ENCODE data around the gene LTB4R2.

The LTB4R2 gene

GRCh38 chr14:24282736-24283135, 27.2 kb upstream of the LTB4R2 start:
- DNase-seq (ENCODE audit: low read depth): no peak
- no peak for TF ChIP-seq CTCF (IDR thresholded peaks at IDR 0.05; ENCODE audit: control insufficient read depth, insufficient read depth, low read depth, low read length, missing control alignments)
- H3K4me3 ChIP-seq (ENCODE audit: control insufficient read depth, low read depth, low read length): no peak overlapping the region

GRCh38 chr14:24283796-24284460, 26.0 kb upstream of the LTB4R2 start:
- no peak for DNase-seq (ENCODE audit: low read depth)
- no peak for TF ChIP-seq CTCF (IDR thresholded peaks at IDR 0.05; ENCODE audit: control insufficient read depth, insufficient read depth, low read depth, low read length, missing control alignments)
- H3K4me3 ChIP-seq (ENCODE audit: control insufficient read depth, low read depth, low read length): no peak overlapping the region

GRCh38 chr14:24284501-24285035, 25.4 kb upstream of the LTB4R2 start:
- H3K4me3 ChIP-seq (ENCODE audit: control insufficient read depth, low read depth, low read length): no peak overlapping the region
- TF ChIP-seq CTCF (IDR thresholded peaks at IDR 0.05; ENCODE audit: control insufficient read depth, insufficient read depth, low read depth, low read length, missing control alignments): no peak
- no peak for DNase-seq (ENCODE audit: low read depth)

GRCh38 chr14:24285351-24285750, 24.6 kb upstream of the LTB4R2 start:
- DNase-seq (ENCODE audit: low read depth): no peak
- H3K4me3 ChIP-seq (ENCODE audit: control insufficient read depth, low read depth, low read length): no peak overlapping the region
- no peak for TF ChIP-seq CTCF (IDR thresholded peaks at IDR 0.05; ENCODE audit: control insufficient read depth, insufficient read depth, low read depth, low read length, missing control alignments)

GRCh38 chr14:24286996-24287395, 22.9 kb upstream of the LTB4R2 start:
- no peak for DNase-seq (ENCODE audit: low read depth)
- no peak overlapping the region for H3K4me3 ChIP-seq (ENCODE audit: control insufficient read depth, low read depth, low read length)
- TF ChIP-seq CTCF (IDR thresholded peaks at IDR 0.05; ENCODE audit: control insufficient read depth, insufficient read depth, low read depth, low read length, missing control alignments): no peak

GRCh38 chr14:24289649-24290280, 20.2 kb upstream of the LTB4R2 start:
- H3K4me3 ChIP-seq (ENCODE audit: control insufficient read depth, low read depth, low read length): no peak overlapping the region
- no peak for DNase-seq (ENCODE audit: low read depth)
- TF ChIP-seq CTCF (IDR thresholded peaks at IDR 0.05; ENCODE audit: control insufficient read depth, insufficient read depth, low read depth, low read length, missing control alignments): no peak
